ENCODE measurements around the gene MPI.
A peak's percentile ranks its signal among the peaks of the same experiment; 100 is the strongest.

MPI gene

DNA sequence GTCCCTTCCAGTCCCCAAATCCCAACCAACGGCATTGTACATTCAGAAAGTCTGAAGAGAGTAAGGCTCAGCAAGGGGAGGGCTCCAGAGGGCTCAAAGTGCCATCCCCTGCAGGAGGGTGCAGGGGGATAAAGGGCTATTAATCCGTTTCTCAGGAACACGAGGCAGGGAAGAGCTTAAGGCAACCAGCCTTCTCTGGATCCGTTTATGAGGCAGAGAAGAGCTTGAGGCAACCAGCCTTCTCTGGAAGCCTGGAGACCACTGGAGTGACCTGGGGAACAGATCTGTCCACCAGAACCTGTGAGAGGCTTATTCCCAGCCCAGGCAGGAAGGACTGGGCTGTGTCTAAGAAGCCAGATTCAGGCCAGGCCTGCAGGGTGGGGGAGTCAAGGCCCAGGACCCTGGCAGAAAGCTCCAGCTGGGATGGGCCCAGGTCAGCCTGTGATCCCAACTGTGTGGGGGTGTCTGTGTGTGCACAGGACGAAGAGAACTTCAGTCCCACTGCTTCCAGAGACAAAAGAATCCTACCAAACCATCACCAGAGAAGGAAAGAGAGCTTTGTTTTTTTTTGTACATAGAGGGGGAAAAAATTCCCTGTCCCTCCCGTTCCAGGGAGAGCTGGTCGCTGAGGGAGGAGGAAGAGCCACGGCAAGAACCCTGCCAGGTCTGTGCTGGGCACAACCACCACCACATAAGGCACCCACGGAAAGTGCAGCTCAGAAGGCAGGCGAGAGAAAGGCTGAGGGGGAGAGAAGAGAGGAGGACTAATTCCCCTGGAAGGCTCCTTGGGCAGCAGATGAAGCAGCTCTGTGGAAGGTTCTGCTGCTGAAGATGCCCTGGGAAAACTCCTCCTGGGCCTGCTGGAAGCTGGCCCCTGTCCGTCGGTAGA, 45.3 kb upstream of the MPI start:
- no peak for TF ChIP-seq BCL6B (tag by site-specific recombination; IDR thresholded peaks at IDR 0.05)
- 0 out of 2 replicates have a peak, but pooled peaks have one; percentile 36 for TF ChIP-seq ZBTB17 (tag by site-specific recombination; IDR thresholded peaks at IDR 0.05)
- TF ChIP-seq IKZF3 (tag by site-specific recombination; IDR thresholded peaks at IDR 0.05): peak; percentile 11; the same call in 1 of the 2 replicates
- TF ChIP-seq SP2 (tag by site-specific recombination; IDR thresholded peaks at IDR 0.05): 0 out of 2 replicates have a peak, but pooled peaks have one; percentile 1
- peaks cover 10% of the 10 kb centered on the region for H3K4me1 ChIP-seq (ENCODE audit: control insufficient read depth, insufficient read depth, low read length)
- no peak overlapping the region for H3K4me3 ChIP-seq (ENCODE audit: low read depth, low read length)
- H3K9me3 ChIP-seq (ENCODE audit: control insufficient read depth, insufficient read depth, low read depth, low read length): no peaks in the 10 kb centered on the region
- H3K36me3 ChIP-seq (ENCODE audit: control insufficient read depth in 2 of 2, insufficient read depth in 1 of 2, low read length in 2 of 2): peaks cover 14 to 52% of the 10 kb centered on the region in 2 experiments
- ChIA-PET POLR2A (interaction anchor here (0.9 to 1.3 kb wide), 3 partner anchors 9 to 93 kb away, joined by 3 read pairs; partner anchors contain the start of gene COX5A), CTCF (interaction anchor here (0.5 to 4.5 kb wide), 7 partner anchors 9 to 205 kb away, joined by 4 to 29 read pairs (median 5); no protein-coding TSS in a partner anchor)
- H3K27ac ChIP-seq (ENCODE audit: extremely low read depth, low read depth, low read length): peak overlapping the region; percentile 37; the same call in 1 of the 2 replicates

- peak overlapping the region; percentile 37; the same call in 1 of the 2 replicates for H3K27ac ChIP-seq (ENCODE audit: extremely low read depth, low read depth, low read length)
- H3K9me3 ChIP-seq (ENCODE audit: control insufficient read depth, insufficient read depth, low read depth, low read length): no peaks in the 10 kb centered on the region
- peaks cover 10% of the 10 kb centered on the region for H3K4me1 ChIP-seq (ENCODE audit: control insufficient read depth, insufficient read depth, low read length)
- peaks cover 21 to 55% of the 10 kb centered on the region in 2 experiments for H3K36me3 ChIP-seq (ENCODE audit: control insufficient read depth in 2 of 2, insufficient read depth in 1 of 2, low read length in 2 of 2)
- no peak overlapping the region for H3K4me3 ChIP-seq (ENCODE audit: low read depth, low read length)
- no peak for TF ChIP-seq ZNF202 (tag by site-specific recombination; IDR thresholded peaks at IDR 0.05; ENCODE audit: borderline replicate concordance)
- no peak for TF ChIP-seq ZNF585B (tag by site-specific recombination; IDR thresholded peaks at IDR 0.05)
- TF ChIP-seq ZNF707 (tag by site-specific recombination; IDR thresholded peaks at IDR 0.05): no peak
- no peak for TF ChIP-seq ZBTB26 (tag by site-specific recombination; optimal IDR thresholded peaks at IDR 0.05)
- no peak for TF ChIP-seq SETDB1 (IDR thresholded peaks at IDR 0.05; ENCODE audit: insufficient read length, low read length)
- no peak for TF ChIP-seq PRDM1 (tag by site-specific recombination; IDR thresholded peaks at IDR 0.05)
- no peak for TF ChIP-seq ZNF140 (tag by site-specific recombination; IDR thresholded peaks at IDR 0.05)
- TF ChIP-seq ZFP69B (tag by site-specific recombination; IDR thresholded peaks at IDR 0.05): no peak
- TF ChIP-seq, protein P1, sequence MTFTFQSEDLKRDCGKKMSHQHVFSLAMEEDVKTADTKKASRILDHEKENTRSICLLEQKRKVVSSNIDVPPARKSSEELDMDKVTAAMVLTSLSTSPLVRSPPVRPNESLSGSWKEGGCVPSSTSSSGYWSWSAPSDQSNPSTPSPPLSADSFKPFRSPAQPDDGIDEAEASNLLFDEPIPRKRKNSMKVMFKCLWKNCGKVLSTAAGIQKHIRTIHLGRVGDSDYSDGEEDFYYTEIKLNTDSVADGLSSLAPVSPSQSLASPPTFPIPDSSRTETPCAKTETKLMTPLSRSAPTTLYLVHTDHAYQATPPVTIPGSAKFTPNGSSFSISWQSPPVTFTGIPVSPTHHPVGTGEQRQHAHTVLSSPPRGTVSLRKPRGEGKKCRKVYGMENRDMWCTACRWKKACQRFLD (tag by site-specific recombination; IDR thresholded peaks at IDR 0.05): no peak
- no peak for TF ChIP-seq ZNF776 (tag by site-specific recombination; IDR thresholded peaks at IDR 0.05; ENCODE audit: borderline replicate concordance)
- no peak for TF ChIP-seq IKZF3 (tag by site-specific recombination; IDR thresholded peaks at IDR 0.05)
- TF ChIP-seq ZNF174 (tag by site-specific recombination; IDR thresholded peaks at IDR 0.05): no peak
- no peak for TF ChIP-seq ZNF596 (tag by site-specific recombination; IDR thresholded peaks at IDR 0.05)
- TF ChIP-seq ZSCAN30 (tag by site-specific recombination; IDR thresholded peaks at IDR 0.05): no peak
- no peak for TF ChIP-seq ZNF112 (tag by site-specific recombination; IDR thresholded peaks at IDR 0.05)
- no peak for TF ChIP-seq ZNF626 (tag by site-specific recombination; IDR thresholded peaks at IDR 0.05)
- TF ChIP-seq ZNF280D (tag by site-specific recombination; IDR thresholded peaks at IDR 0.05): no peak
- CTCF ChIA-PET: interaction anchor here (1.2 to 4.5 kb wide), 2 partner anchors 12 to 57 kb away, joined by 4 to 29 read pairs; no protein-coding TSS in a partner anchor
- POLR2A ChIA-PET: interaction anchor here (0.9 to 1.0 kb wide), 2 partner anchors 55 to 93 kb away, joined by 3 read pairs; partner anchors contain the start of gene COX5A
These were observed 44.7 kb upstream of the MPI start for GRCh38 chr15:74845208-74845568.

All from HEK293 (cell line).